ENCODE data around the gene PCNX1.
"Not testable (repeated sequence)": the region's sequence is repeated elsewhere in the genome, so short reads cannot be mapped to it uniquely, and the experiment has no call there.

The PCNX1 gene

GRCh38 chr14:70907176-70907995, at the start of gene PCNX1:
TSS of gene PCNX1 (plus strand) at chr14:70907459. CDS start at chr14:70907851, 392 bp downstream.
- DNase-seq: peak; percentile 82

- no peak for DNase-seq
These were observed 49.8 kb upstream of the PCNX1 start for GRCh38 chr14:70857496-70857890.

GRCh38 chr14:70858641-70859040, 48.6 kb upstream of the PCNX1 start:
- no peak for DNase-seq

GRCh38 chr14:70866992-70867391, 40.3 kb upstream of the PCNX1 start:
- DNase-seq: not testable (repeated sequence)

GRCh38 chr14:70871001-70871400, 36.3 kb upstream of the PCNX1 start:
- DNase-seq: no peak

GRCh38 chr14:70871863-70872677, 35.2 kb upstream of the PCNX1 start:
- DNase-seq: no peak

- DNase-seq: no peak
These were observed 34.6 kb upstream of the PCNX1 start for GRCh38 chr14:70872678-70873020.

DNA sequence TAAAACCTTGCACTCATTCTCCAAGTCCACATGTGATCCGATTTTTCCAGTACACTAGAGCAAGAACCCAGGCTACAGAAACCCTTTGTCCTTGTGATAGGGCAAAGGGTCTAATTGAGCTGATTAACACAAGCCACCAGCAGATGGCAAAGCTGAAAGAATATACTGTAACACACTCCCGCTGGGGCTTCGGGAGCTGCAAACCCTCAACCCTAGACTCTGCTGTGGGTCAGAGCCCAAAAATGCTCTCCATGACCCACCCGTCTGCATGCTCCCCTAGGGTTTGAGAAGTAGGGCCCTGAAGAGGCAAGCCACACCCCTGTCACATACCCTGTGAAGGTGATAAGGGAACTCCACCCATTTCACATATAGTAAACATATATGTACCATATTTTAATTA, 33.6 kb upstream of the PCNX1 start:
- no peak for DNase-seq

DNA sequence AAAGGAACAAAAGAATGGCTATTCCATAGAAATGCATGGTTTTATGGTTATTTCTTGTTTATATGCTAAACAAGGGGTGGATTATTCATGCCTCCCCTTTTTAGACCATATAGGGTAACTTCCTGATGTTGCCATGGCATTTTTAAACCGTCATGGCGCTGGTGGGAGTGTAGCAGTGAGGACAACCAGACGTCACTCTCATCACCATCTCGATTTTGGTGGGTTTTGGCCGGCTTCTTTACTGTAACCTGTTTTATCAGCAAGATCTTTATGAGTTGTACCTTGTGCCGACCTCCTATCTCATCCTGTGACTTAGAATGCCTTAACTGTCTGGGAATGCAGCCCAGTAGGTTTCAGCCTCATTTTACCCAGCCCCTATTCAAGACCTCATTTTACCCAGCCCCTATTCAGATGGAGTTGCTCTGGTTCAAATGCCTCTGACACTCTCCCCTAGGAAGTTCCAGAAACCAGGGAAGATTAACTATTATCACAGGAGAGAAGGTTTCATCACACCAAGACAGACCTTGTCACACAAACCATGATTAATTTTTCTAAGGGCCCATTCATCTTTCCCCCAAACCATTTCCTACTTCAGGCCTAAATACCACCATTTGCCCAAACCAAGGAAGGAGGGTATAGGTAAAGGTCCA, 31.3 kb upstream of the PCNX1 start:
- not testable (repeated sequence) for DNase-seq

GRCh38 chr14:70879448-70879847, 27.8 kb upstream of the PCNX1 start:
- DNase-seq: no peak

DNA sequence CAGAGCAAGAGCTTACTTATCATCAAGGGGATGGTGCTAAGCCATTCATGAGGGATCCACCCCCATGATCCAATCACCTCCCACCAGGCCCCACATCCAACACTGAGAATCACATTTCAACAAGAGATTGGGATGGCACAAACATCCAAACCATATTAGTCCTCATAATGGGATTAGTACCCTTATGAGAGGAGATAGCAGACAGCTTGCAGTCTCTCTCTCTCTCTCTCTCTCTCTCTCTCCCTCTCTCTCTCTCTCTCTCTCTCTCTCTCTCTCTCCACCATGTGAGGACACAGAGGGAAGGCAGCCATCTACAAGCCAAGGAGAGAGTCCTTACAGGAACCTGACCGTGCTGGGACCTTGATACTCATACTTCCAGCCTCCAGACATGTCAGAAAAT, 26.4 kb upstream of the PCNX1 start:
- not testable (repeated sequence) for DNase-seq

- no peak for DNase-seq
These were observed 25.6 kb upstream of the PCNX1 start for GRCh38 chr14:70881549-70882177.

DNA sequence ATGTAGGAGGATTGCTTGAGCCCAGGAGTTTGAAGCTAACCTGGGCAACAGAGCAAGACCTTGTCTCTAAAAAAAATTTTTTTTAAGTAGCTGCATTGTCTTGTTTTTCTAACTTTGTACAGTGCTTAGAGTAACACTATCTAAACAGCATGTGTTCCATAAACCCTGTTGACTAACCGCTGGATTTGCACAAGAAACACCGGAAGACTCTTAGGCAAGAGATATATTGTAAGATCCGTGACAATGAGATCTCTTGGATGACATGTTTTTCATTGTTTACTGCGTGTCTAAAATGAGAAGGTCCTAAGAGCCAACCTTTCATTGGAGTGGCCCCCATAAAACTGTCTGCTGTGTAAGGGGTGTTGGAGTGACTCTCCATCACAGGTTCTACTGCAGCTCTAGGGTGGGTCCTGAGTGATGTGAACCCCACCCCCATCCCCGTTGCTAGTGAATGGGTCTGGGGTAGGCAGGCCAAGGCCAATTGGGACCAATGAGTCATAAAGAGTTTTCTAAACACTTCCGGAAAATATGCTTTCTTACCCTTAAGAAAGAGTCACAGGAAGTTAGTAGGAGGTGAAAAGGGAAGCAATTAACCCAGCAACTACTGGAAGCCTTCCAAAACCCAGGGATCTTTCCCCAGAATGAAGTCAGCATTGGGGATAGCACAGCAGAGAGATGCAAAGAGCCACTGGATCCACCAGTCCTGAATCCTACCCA, 24.3 kb upstream of the PCNX1 start:
- no peak for DNase-seq

- DNase-seq: no peak
These were observed 22.5 kb upstream of the PCNX1 start for GRCh38 chr14:70884595-70885342.

- no peak for DNase-seq
These were observed 21.8 kb upstream of the PCNX1 start for GRCh38 chr14:70885343-70886022.

- DNase-seq: no peak
These were observed 20.6 kb upstream of the PCNX1 start for GRCh38 chr14:70886421-70887206.

DNA sequence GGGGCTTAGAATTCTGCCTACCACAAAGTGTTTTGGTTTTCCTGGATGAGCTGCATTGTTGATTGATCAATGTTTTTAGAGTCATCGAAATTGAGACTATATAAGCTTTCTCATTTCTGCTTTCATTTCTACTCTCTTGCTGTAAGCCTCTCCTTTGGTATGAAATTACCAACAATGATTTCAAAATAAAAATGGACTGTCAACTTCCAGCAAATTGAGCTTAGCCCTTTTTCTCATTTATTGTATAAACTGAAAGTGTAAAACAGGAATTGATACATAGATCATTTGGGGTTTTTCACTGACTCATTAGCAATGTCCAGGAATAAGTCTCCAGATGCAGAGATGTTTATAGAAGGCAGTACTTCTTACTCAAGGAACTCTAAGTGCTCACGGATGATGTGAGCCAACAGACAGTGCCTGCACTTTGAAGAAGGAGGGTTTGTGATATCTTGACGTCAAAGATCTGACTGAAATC, 20.0 kb upstream of the PCNX1 start:
- DNase-seq: no peak

- no peak for DNase-seq
These were observed 19.3 kb upstream of the PCNX1 start for GRCh38 chr14:70887737-70888499.

GRCh38 chr14:70888681-70889175, 18.5 kb upstream of the PCNX1 start:
- DNase-seq: no peak
